ENCODE measurements around the gene SPEG. TPM values are rescaled to one million over a fixed set of nuclear protein-coding genes. Genes with fewer than 3 reads are reported as not detected.

The SPEG gene
- total and polyA plus RNA-seq, 2 donors (not counting 3 experiments of a cell fraction or from before 2014, with no cell fraction given): 0.84 to 3.5 TPM

- H3K36me3 ChIP-seq (ENCODE audit: control insufficient read depth in 2 of 2, extremely low read depth in 1 of 2, insufficient read depth in 2 of 2, low read length in 2 of 2): peaks cover 0 to 28% of the 10 kb centered on the region in 2 experiments
- no peak overlapping the region for H2AFZ ChIP-seq (ENCODE audit: low read depth, low read length)
- H3K9ac ChIP-seq (replicated peaks; ENCODE audit: extremely low read depth, insufficient read depth, low read length): no peak overlapping the region
- DNase-seq (ENCODE audit: low read depth, low spot score): no peak
- no peaks in the 10 kb centered on the region for H3K9me3 ChIP-seq (replicated peaks; ENCODE audit: control insufficient read depth, insufficient read depth, low read length)
- no TSS peak for BruUV-seq (replicated peaks)
- H4K20me1 ChIP-seq (replicated peaks; ENCODE audit: control insufficient read depth, extremely low read depth, insufficient read depth, low read length): no peaks in the 10 kb centered on the region
- H3K9me1 ChIP-seq (replicated peaks; ENCODE audit: control insufficient read depth, extremely low read depth, insufficient read depth, low read length): no peaks in the 10 kb centered on the region
- FAIRE-seq: no peak
- TF ChIP-seq GATA2 (IDR thresholded peaks at IDR 0.05; ENCODE audit: insufficient read depth, insufficient read length, low read depth, low read length): no peak
- no peak for TF ChIP-seq CTCF (IDR thresholded peaks at IDR 0.05; ENCODE audit: extremely low read depth in 1 of 2, insufficient read depth in 1 of 2, low read depth in 1 of 2, low read length in 2 of 2)
- no peak for TF ChIP-seq JUN (IDR thresholded peaks at IDR 0.05; ENCODE audit: borderline replicate concordance, insufficient read depth, insufficient read length, low read depth)
- no peak for TF ChIP-seq MYC (IDR thresholded peaks at IDR 0.05; ENCODE audit: low read depth, low read length)
- TF ChIP-seq FOS (IDR thresholded peaks at IDR 0.05; ENCODE audit: borderline replicate concordance, insufficient read depth, low read length): no peak
- TF ChIP-seq POLR2A (IDR thresholded peaks at IDR 0.05; ENCODE audit: low read depth, low read length): no peak
- no peak for TF ChIP-seq MAX (IDR thresholded peaks at IDR 0.05; ENCODE audit: insufficient read depth, insufficient read length)
- TF ChIP-seq EZH2 (IDR thresholded peaks at IDR 0.05; ENCODE audit: borderline replicate concordance, low read depth, low read length, severe bottlenecking): no peak
- no peak for TF ChIP-seq POLR2AphosphoS5 (IDR thresholded peaks at IDR 0.05; ENCODE audit: insufficient read depth, low read depth, low read length)
- ChIA-PET POLR2A (no interaction called here), CTCF (no interaction called here)
- H3K4me1 ChIP-seq (ENCODE audit: control insufficient read depth, extremely low read depth, insufficient read depth, low read length): peaks cover 8% of the 10 kb centered on the region
- H3K27me3 ChIP-seq (ENCODE audit: control insufficient read depth in 2 of 2, insufficient read depth in 2 of 2, low read length in 2 of 2): peaks cover 0 to 1% of the 10 kb centered on the region in 2 experiments
- H3K79me2 ChIP-seq (ENCODE audit: control insufficient read depth, insufficient read depth, low read length): no peaks in the 10 kb centered on the region
- no peak overlapping the region for H3K4me2 ChIP-seq (ENCODE audit: insufficient read depth, low read length)
- no peak overlapping the region for H3K4me3 ChIP-seq (replicated peaks in 1 of 3; ENCODE audit: insufficient read depth in 1 of 3, low read depth in 1 of 3, low read length in 3 of 3)
- H3K27ac ChIP-seq (ENCODE audit: insufficient read depth, low read depth, low read length): no peak overlapping the region
- dilution Hi-C loops (cut with MboI; ENCODE audit: extremely low pct_ligation_motif_present, low sequenced_read_pairs): no loop called here
- intact Hi-C loops (cut with micrococcal nuclease): no loop called here
Observed at GRCh38 chr2:219502618-219503017, 68.0 kb downstream of the SPEG start.
